GM20431 (cell line): ENCODE results near the gene DCST2.

ENCODE experiments used
- in situ Hi-C: fragments of 300-500 bp; cut with MseI, MboI; formaldehyde crosslinking; loops from one replicate; pipeline ENCODE4 v1.15.0; 2020; ENCODE audit warnings: low sequenced_read_pairs; ENCODE audit not compliant: unreplicated experiment

DCST2 gene

GRCh38 chr1:154968731-154969130 lies 64.8 kb downstream of the DCST2 start:
- in situ Hi-C loops = no loop called here
